ENCODE data around the gene TREML2.

GRCh38 chr6:41200901-41201763, at the start of gene TREML2:
- TF ChIP-seq CTCF (IDR thresholded peaks at IDR 0.05; ENCODE audit: low read depth, low read length) (no peak), EZH2phosphoT487 (IDR thresholded peaks at IDR 0.05; ENCODE audit: low read depth) (no peak)
